GM12878 (cell line): ENCODE measurements around the gene DNAAF1. TPM values are rescaled to one million over a fixed set of nuclear protein-coding genes. Genes with fewer than 3 reads are reported as not detected.

Experiments
- ATAC-seq: fragments of 200-7000 bp; cut with Tn5 transposase; 3 replicates; pipeline ENCODE4 v1.9.1; 2020; ENCODE audit warnings: mild to moderate bottlenecking, moderate library complexity
- BruUV-seq: library from RNA; stranded (reverse); fragments of 400-500 nt; replicated peaks from 2 replicates; lab custom pipeline; 2021; lab: Mats Ljungman, UMichigan
- CTCF ChIA-PET: fragments of 300-600 bp; sonication (Branson Sonifier 250); formaldehyde crosslinking; extraction: SDS; loops from one replicate; lab custom pipeline; 2021; ENCODE audit warnings: inconsistent platforms; lab: Yijun Ruan, JAX
- POLR2A ChIA-PET: fragments of 350-600 bp; formaldehyde crosslinking; extraction: SDS; loops from one replicate; lab custom pipeline; 2021; ENCODE audit warnings: inconsistent platforms; lab: Charles Lee
- RAD21 ChIA-PET: fragments of 300-600 bp; sonication (Branson Sonifier 250); formaldehyde crosslinking; loops from one replicate; lab custom pipeline; 2023; ENCODE audit warnings: antibody characterized with exemption; ENCODE audit not compliant: unreplicated experiment; lab: Charles Lee
- SMC1A ChIA-PET: fragments of 300-600 bp; sonication (Branson Sonifier 250); formaldehyde crosslinking; loops from one replicate; lab custom pipeline; 2023; ENCODE audit not compliant: unreplicated experiment, uncharacterized antibody; lab: Charles Lee
- DNase-seq: peaks from one replicate; pipeline ENCODE4 v3.0.0-alpha.2; 2011; ENCODE audit warnings: low read depth, low spot score
- FAIRE-seq: peaks from 3 replicates; lab custom pipeline; 2011; peaks lifted over from hg19 to GRCh38; lab: Jason Lieb, UNC
- H2AFZ ChIP-seq: 2 replicates; pipeline ENCODE4 v1.6.0; 2011; ENCODE audit warnings: low read depth, low read length, control low read depth; ENCODE audit not compliant: control insufficient read depth
- H3K27ac ChIP-seq: 2 replicates; pipeline ENCODE4 v1.5.1; 2011; ENCODE audit warnings: control low read depth; ENCODE audit not compliant: control insufficient read depth, insufficient read depth
- H3K27me3 ChIP-seq, 2 experiments: replicated peaks in 1 of 2; 2 replicates each; pipeline versions ENCODE4 v1.6.0 to v1.6.1; 2011; ENCODE audit warnings: low read length in 1 of 2; ENCODE audit not compliant: control insufficient read depth in 2 of 2, insufficient read depth in 2 of 2
- H3K36me3 ChIP-seq, 2 experiments: 2 replicates each; pipeline ENCODE4 v1.5.1; 2011; ENCODE audit warnings: low read length in 1 of 2; ENCODE audit not compliant: control insufficient read depth in 2 of 2, insufficient read depth in 2 of 2
- H3K4me1 ChIP-seq: 2 replicates; pipeline ENCODE4 v1.6.1; 2011; ENCODE audit warnings: mild to moderate bottlenecking, low read length, moderate library complexity, mixed read lengths; ENCODE audit not compliant: control insufficient read depth, insufficient read depth
- H3K4me2 ChIP-seq: 2 replicates; pipeline ENCODE4 v1.6.0; 2011; ENCODE audit warnings: control low read depth; ENCODE audit not compliant: control insufficient read depth, insufficient read depth
- H3K4me3 ChIP-seq: fragments of 200-600 bp; sonication (generic); 2 replicates; pipeline ENCODE4 v1.5.1; 2016
- H3K79me2 ChIP-seq: 2 replicates; pipeline ENCODE4 v1.6.0; 2011; ENCODE audit warnings: low read length; ENCODE audit not compliant: control insufficient read depth, insufficient read depth
- H3K9ac ChIP-seq: 2 replicates; pipeline ENCODE4 v1.8.0; 2011; ENCODE audit warnings: low read length, control low read depth, mixed read lengths; ENCODE audit not compliant: control insufficient read depth, insufficient read depth
- H3K9me3 ChIP-seq: replicated peaks from 3 replicates; pipeline ENCODE4 v1.5.1; 2011; ENCODE audit warnings: mild to moderate bottlenecking, low read length; ENCODE audit not compliant: control insufficient read depth, insufficient read depth
- H4K20me1 ChIP-seq: 2 replicates; pipeline ENCODE4 v1.6.0; 2011; ENCODE audit not compliant: control insufficient read depth, insufficient read depth
- BCL11A ChIP-seq: IDR thresholded peaks from 2 replicates; pipeline ENCODE4 v1.6.1; 2011; ENCODE audit warnings: low read depth, low read length
- BHLHE40 ChIP-seq, 2 experiments: fragments of 450-650 bp in 1 of 2; IDR thresholded peaks; 2 replicates each; pipeline ENCODE4 v1.6.1; 2011 to 2017; ENCODE audit warnings: low read depth in 2 of 2, borderline replicate concordance in 1 of 2, improper control_type of control experiment in 1 of 2, low read length in 1 of 2, mild to moderate bottlenecking in 1 of 2
- CBFB ChIP-seq: IDR thresholded peaks from 2 replicates; pipeline ENCODE4 v1.6.1; 2016; ENCODE audit warnings: antibody characterized with exemption, low read depth
- CBX5 ChIP-seq: sonication (generic); IDR thresholded peaks from 2 replicates; pipeline ENCODE4 v1.6.1; 2016; ENCODE audit warnings: low read depth, moderate library complexity, mild to moderate bottlenecking, inconsistent platforms
- DPF2 ChIP-seq: fragments of 450-650 bp; IDR thresholded peaks from 2 replicates; pipeline ENCODE4 v1.6.1; 2017; ENCODE audit warnings: mild to moderate bottlenecking
- IKZF2 ChIP-seq, 2 experiments: fragments of 450-650 bp; IDR thresholded peaks; 2 replicates each; pipeline ENCODE4 v1.6.1; 2017; ENCODE audit warnings: mild to moderate bottlenecking in 2 of 2, moderate library complexity in 2 of 2
- IRF4 ChIP-seq: IDR thresholded peaks from 2 replicates; pipeline ENCODE4 v1.6.1; 2011; ENCODE audit warnings: low read depth, low read length
- JUNB ChIP-seq: IDR thresholded peaks from 2 replicates; pipeline ENCODE4 v1.6.1; 2016; ENCODE audit warnings: antibody characterized with exemption, mild to moderate bottlenecking
- NFIC ChIP-seq: IDR thresholded peaks from 2 replicates; pipeline ENCODE4 v1.6.1; 2012; ENCODE audit warnings: low read depth, mild to moderate bottlenecking, inconsistent platforms, low read length, moderate library complexity
- RB1 ChIP-seq: fragments of 450-650 bp; formaldehyde crosslinking; IDR thresholded peaks from 2 replicates; pipeline ENCODE4 v1.6.1; 2017; ENCODE audit warnings: mild to moderate bottlenecking, borderline replicate concordance
- TCF12 ChIP-seq: IDR thresholded peaks from 2 replicates; pipeline ENCODE4 v1.6.1; 2011; ENCODE audit warnings: low read depth, mild to moderate bottlenecking, low read length
- ZNF207 ChIP-seq: fragments of 450-650 bp; IDR thresholded peaks from 2 replicates; pipeline ENCODE4 v1.6.1; 2014; ENCODE audit warnings: antibody characterized with exemption, mild to moderate bottlenecking, borderline replicate concordance
- WGBS: methylation state at CpG from one replicate; pipeline ENCODE4 v1.1.6; 2016; ENCODE audit warnings: low lambda C conversion rate; ENCODE audit not compliant: insufficient replicate concordance, insufficient coverage; ENCODE audit errors: missing lambda C conversion rate; 5-methylcytosine and 5-hydroxymethylcytosine counted together
- in situ Hi-C: fragments of 300-500 bp; cut with MboI; formaldehyde crosslinking; loops from 9 replicates; pipeline ENCODE4 v1.14.3; 2018; ENCODE audit warnings: mixed read lengths
- intact Hi-C: fragments of 100-400 bp; cut with micrococcal nuclease; formaldehyde crosslinking; loops from one replicate; pipeline ENCODE4 v1.14.2; 2022; ENCODE audit not compliant: unreplicated experiment
- polyA plus RNA-seq, 11 experiments: library from polyadenylated mRNA; depleted of rRNA in 4 of 11; unstranded in 6 of 11; stranded (reverse) in 5 of 11; fragments of >200 nt; fragmentation: Nextera tagmentation in 4 of 11; fragmentation: Illumina TruSeq in 1 of 11; extraction: Ambion mirVana in 4 of 11; extraction: Trizol in 1 of 11; gene quantifications; 1 replicate in 1 of 11; 2 replicates in 10 of 11; pipeline versions ENCODE4 v1.2.1 to v1.2.3, GENCODE V29; 2011 to 2016; ENCODE audit warnings: inconsistent platforms in 2 of 11, missing spikeins in 2 of 11, low read depth in 1 of 11
- total RNA-seq, 4 experiments: library from RNA; depleted of rRNA in 3 of 4; stranded (reverse); fragments of >200 nt in 3 of 4; fragmentation: Illumina TruSeq in 1 of 4; extraction: Trizol in 1 of 4; gene quantifications; 2 replicates each; pipeline versions ENCODE4 v1.2.1 to v1.2.3, GENCODE V29; 2013 to 2021
- TF ChIP-seq, protein P1 (sequence below): IDR thresholded peaks from 2 replicates; pipeline ENCODE4 v1.6.1; 2011; ENCODE audit warnings: low read depth, low read length, improper control_type of control experiment, borderline replicate concordance
- TF ChIP-seq, protein P2 (sequence below): IDR thresholded peaks from 2 replicates; pipeline ENCODE4 v1.6.1; 2011; ENCODE audit warnings: low read depth, mild to moderate bottlenecking, low read length, moderate library complexity, borderline replicate concordance; ENCODE audit errors: extremely low read depth

Gene DNAAF1
- total and polyA plus RNA-seq, 10 of the 15 experiments (the other 5 are each of a cell fraction or from before 2014, with no cell fraction given) = 0.02 to 0.76 (median 0.08) TPM; not detected in 6

DNA sequence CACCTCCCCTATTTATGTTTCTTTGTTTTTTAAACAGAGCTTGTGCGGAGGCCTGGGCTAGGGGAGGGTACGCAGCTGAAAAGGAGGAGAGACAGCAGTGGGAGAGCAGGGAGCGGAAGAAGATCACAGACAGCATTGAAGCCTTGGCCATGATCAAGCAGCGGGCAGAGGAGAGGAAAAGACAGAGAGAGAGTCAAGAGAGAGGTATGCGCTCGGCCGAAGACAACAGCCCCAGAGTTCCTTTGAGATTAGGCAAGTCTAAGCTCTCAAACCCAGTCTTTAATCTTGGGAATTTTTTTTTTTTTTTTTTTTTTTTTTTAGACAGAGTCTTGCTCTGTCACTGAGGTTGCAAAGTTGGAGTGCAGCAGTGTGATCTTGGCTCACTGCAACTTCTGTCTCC, 20.6 kb downstream of the DNAAF1 start:
- ChIA-PET RAD21 (no interaction called here), SMC1A (no interaction called here), POLR2A (no interaction called here)
- H3K4me3 ChIP-seq = no peak overlapping the region
- no peak overlapping the region for H3K27ac ChIP-seq
- no peaks in the 10 kb centered on the region; the same call in 1 of the 2 replicates for H3K4me1 ChIP-seq
- H3K27me3 ChIP-seq = no peaks in the 10 kb centered on the region
- BruUV-seq = no TSS peak
- TF ChIP-seq RB1 (no peak), CBX5 (no peak)
- TF ChIP-seq, all 136 proteins: peak for 0
- DNase-seq (no peak), FAIRE-seq (no peak), ATAC-seq (no peak)
- Histone ChIP-seq H3K36me3 (no peaks in the 10 kb centered on the region), H4K20me1 (no peaks in the 10 kb centered on the region), H3K79me2 (no peaks in the 10 kb centered on the region), H2AFZ (no peak overlapping the region), H3K9ac (no peak overlapping the region), H3K4me2 (no peak overlapping the region), H3K9me3 (no peaks in the 10 kb centered on the region; the same call in 2 of the 3 replicates)
- intact Hi-C loops (no loop called here), in situ Hi-C loops (no loop called here)
- WGBS = 87% methylated on average over 7 of the region's 7 CpGs
- CTCF ChIA-PET = interaction anchor here (1.5 kb wide), 1 partner anchor 21 kb away, joined by 3 read pairs; the partner anchor contains the start of gene TAF1C

DNA sequence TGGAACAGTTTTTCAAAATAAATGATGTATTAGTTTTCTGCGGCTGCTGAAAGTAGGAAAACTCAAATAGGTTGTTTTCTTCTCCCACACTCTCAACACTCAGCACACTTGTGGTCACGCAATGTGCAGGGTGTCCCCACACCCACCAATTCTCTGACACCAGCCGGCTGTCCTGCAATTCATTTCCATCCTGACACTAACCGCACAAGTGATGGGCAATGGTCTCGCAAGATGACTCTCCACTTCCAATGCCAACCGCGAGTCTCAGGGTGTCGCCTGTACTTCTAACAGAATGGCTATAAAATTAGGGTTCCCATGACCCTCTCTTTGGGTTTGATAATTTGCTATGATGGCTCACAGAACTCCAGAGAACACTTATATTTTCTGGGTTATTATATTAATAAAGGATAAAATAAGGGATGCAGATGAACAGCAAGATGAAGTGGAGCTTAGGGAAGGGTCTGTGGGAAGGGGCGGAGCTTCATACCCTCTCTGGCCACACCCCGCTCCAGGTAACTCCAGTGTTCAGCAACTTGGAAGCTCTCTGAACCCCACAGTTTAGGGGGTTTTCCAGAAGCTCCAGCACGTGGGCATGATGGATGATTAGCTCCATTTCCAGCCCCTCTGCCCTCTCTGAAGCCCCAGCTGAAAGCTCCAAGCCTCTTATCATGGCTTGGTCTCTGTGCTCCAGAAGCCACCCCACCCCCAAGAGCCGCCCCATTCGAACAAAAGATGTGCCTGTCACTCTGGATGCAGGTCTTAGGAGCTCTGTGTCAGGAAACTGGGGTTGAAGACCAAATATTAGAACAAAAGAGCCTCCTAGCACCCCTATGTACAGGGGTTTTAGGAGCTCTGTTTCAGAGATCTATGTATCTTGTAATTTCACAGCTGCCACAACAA, 21.9 kb downstream of the DNAAF1 start:
- in situ Hi-C loops = no loop called here
- intact Hi-C loops = no loop called here
- ChIA-PET POLR2A (interaction anchor here (1.3 kb wide), 1 partner anchor 34 kb away, joined by 3 read pairs; no protein-coding TSS in a partner anchor), SMC1A (interaction anchor here (0.7 kb wide), 1 partner anchor 28 kb away, joined by 3 read pairs; no protein-coding TSS in a partner anchor), RAD21 (no interaction called here), CTCF (interaction anchor here (1.0 to 1.5 kb wide), 4 partner anchors 11 to 82 kb away, joined by 3 to 5 read pairs (median 3); partner anchors contain the start of gene TAF1C)
- DNase-seq = peak; percentile 17
- no peak overlapping the region for H3K27ac ChIP-seq
- H3K4me2 ChIP-seq = no peak overlapping the region
- H3K4me1 ChIP-seq = no peaks in the 10 kb centered on the region; the same call in 1 of the 2 replicates
- no peaks in the 10 kb centered on the region for H3K79me2 ChIP-seq
- H3K36me3 ChIP-seq = no peaks in the 10 kb centered on the region
- FAIRE-seq = no peak
- H4K20me1 ChIP-seq = no peaks in the 10 kb centered on the region
- H3K9me3 ChIP-seq = no peaks in the 10 kb centered on the region; the same call in 2 of the 3 replicates
- H3K27me3 ChIP-seq = no peaks in the 10 kb centered on the region
- H3K4me3 ChIP-seq = no peak overlapping the region
- no peak overlapping the region for H3K9ac ChIP-seq
- BruUV-seq = no TSS peak
- WGBS = 22% methylated on average over 13 of the region's 13 CpGs
- H2AFZ ChIP-seq = no peak overlapping the region
- peak; percentile 78 for ATAC-seq
- no peak for TF ChIP-seq ZNF207
- 0 out of 2 replicates have a peak, but pooled peaks have one; percentile 16 for TF ChIP-seq DPF2
- TF ChIP-seq NFIC = peak; percentile 45; the same call in 1 of the 2 replicates
- peak; percentile 73; the same call in 1 of the 2 replicates for TF ChIP-seq IRF4
- peak; percentile 79; the same call in 1 of the 2 replicates for TF ChIP-seq BCL11A
- TF ChIP-seq TCF12 = peak; percentile 89
- TF ChIP-seq, protein P1, sequence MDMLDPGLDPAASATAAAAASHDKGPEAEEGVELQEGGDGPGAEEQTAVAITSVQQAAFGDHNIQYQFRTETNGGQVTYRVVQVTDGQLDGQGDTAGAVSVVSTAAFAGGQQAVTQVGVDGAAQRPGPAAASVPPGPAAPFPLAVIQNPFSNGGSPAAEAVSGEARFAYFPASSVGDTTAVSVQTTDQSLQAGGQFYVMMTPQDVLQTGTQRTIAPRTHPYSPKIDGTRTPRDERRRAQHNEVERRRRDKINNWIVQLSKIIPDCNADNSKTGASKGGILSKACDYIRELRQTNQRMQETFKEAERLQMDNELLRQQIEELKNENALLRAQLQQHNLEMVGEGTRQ = no peak
- TF ChIP-seq BHLHE40 (IDR thresholded peaks at IDR 0.05; ENCODE audit: borderline replicate concordance in 1 of 2, low read depth in 2 of 2, low read length in 1 of 2) = peak; percentile 20 to 59; a peak in 2 of 4 replicates
- TF ChIP-seq CBFB = peak; percentile 81
- TF ChIP-seq JUNB = peak; percentile 75
- TF ChIP-seq IKZF2 (IDR thresholded peaks at IDR 0.05) = peak; percentile 32 to 39; a peak in 2 of 4 replicates
- TF ChIP-seq, protein P2, sequence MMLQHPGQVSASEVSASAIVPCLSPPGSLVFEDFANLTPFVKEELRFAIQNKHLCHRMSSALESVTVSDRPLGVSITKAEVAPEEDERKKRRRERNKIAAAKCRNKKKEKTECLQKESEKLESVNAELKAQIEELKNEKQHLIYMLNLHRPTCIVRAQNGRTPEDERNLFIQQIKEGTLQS = no peak
